Measurements from ENCODE around the gene ZNF605.

ZNF605 gene

DNA sequence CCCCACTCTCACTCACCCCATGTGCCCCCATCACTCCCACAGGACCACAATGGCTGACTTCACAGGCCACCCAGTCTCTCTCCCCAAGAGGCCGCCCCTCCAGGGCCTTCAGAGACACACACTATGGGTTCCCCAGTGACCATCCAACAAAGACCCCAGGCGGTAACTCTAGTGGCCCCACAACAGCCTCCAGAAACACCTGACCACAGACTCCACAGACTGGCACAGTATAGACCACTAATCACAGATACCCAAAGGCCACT is 3.0 kb downstream of the ZNF605 start:
- DNase-seq (ENCODE audit: low spot score), result no peak
- TF ChIP-seq, protein P1, sequence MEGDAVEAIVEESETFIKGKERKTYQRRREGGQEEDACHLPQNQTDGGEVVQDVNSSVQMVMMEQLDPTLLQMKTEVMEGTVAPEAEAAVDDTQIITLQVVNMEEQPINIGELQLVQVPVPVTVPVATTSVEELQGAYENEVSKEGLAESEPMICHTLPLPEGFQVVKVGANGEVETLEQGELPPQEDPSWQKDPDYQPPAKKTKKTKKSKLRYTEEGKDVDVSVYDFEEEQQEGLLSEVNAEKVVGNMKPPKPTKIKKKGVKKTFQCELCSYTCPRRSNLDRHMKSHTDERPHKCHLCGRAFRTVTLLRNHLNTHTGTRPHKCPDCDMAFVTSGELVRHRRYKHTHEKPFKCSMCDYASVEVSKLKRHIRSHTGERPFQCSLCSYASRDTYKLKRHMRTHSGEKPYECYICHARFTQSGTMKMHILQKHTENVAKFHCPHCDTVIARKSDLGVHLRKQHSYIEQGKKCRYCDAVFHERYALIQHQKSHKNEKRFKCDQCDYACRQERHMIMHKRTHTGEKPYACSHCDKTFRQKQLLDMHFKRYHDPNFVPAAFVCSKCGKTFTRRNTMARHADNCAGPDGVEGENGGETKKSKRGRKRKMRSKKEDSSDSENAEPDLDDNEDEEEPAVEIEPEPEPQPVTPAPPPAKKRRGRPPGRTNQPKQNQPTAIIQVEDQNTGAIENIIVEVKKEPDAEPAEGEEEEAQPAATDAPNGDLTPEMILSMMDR (IDR thresholded peaks at IDR 0.05; ENCODE audit: borderline replicate concordance, control extremely low read depth, extremely low read depth, insufficient read depth, missing control alignments), result no peak
- in situ Hi-C loops (cut with MboI; ENCODE audit: low sequenced_read_pairs, unreplicated experiment), result no loop called here

DNA sequence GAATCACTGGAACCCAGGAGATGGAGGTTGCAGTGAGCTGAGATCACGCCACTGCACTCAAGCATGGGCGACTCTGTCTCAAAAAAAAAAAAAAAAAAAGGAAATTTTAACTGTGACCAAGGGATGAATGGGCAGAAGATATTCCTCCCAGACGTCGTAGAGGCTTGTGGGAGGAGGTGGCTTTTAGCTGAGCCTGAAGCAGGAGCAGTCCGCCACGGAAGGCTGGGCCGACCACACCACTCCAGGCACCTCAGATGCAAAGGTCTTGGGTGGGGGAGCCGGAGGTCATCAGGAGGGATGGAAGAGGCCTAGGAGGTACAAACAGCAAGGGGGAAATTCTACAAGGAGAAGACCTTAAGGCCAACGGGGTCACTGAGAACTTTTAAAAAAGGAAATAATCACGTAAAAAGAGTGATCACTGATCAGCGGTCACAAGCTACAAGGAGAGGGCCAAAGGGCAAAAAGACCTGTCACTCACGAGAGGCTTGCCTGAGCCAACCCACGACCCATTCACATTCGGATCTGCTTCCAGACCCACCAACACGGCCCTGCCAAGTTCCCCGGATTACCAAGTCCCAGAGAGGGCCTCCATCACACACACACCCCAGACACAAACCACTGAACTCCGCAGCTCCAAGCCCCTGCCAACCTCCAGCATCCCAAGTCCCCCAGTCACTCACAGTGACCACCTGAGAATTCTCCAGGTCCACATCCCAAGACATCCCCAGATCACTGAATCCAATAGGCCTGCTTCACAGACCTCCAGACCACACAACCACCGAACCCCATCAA is 3.5 kb downstream of the ZNF605 start:
- in situ Hi-C loops (cut with MboI; ENCODE audit: low sequenced_read_pairs, unreplicated experiment), result no loop called here

DNA sequence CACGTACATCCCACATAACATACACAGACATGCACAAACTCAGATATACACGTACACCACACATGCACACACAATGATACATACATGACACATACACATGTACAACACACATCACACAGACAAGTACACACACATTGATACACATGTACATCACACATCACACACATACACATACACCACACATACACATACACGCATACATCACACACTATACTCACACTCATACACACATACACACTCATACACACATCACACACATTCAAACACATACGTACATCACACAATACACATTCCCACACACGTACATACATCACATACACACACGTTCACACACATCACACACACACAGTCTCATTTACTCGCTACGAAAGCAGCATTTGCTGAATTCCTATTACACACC is 4.5 kb downstream of the ZNF605 start:
- in situ Hi-C loops (cut with MboI; ENCODE audit: low sequenced_read_pairs, unreplicated experiment), result no loop called here
- DNase-seq (ENCODE audit: low spot score), result no peak
- TF ChIP-seq, protein P1 (IDR thresholded peaks at IDR 0.05; ENCODE audit: borderline replicate concordance, control extremely low read depth, extremely low read depth, insufficient read depth, missing control alignments), result no peak

More for the DNA sequence above, 3.5 kb downstream of the ZNF605 start:
- no peak for DNase-seq (ENCODE audit: low spot score)
- TF ChIP-seq, protein P1 (IDR thresholded peaks at IDR 0.05; ENCODE audit: borderline replicate concordance, control extremely low read depth, extremely low read depth, insufficient read depth, missing control alignments), result no peak

DNA sequence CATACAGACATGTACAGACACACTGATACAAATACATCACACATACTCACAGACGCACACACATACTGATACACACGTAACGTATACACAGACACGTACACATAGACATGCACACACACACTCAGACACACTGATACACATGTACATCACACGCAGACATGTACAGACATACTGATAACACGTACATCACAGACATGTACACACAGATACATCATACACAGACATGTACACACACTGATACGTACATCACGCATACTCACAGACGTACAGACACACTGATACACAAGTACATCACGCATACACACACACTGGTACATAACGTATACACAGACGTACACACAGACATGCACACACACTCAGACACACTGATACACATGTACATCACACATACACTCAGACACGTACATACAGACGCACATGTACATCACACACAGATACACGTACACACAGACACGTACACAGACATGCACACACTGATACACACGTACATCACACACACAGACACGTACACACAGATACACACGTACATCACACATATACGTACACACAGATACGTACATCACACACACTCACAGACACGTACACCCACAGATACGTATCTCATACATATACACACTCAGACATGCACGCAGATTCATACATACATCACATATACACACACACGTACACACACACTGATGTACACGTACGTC is 5.1 kb downstream of the ZNF605 start:
- in situ Hi-C loops (cut with MboI; ENCODE audit: low sequenced_read_pairs, unreplicated experiment), result no loop called here
- TF ChIP-seq, protein P1 (IDR thresholded peaks at IDR 0.05; ENCODE audit: borderline replicate concordance, control extremely low read depth, extremely low read depth, insufficient read depth, missing control alignments), result no peak
- no peak for DNase-seq (ENCODE audit: low spot score)

DNA sequence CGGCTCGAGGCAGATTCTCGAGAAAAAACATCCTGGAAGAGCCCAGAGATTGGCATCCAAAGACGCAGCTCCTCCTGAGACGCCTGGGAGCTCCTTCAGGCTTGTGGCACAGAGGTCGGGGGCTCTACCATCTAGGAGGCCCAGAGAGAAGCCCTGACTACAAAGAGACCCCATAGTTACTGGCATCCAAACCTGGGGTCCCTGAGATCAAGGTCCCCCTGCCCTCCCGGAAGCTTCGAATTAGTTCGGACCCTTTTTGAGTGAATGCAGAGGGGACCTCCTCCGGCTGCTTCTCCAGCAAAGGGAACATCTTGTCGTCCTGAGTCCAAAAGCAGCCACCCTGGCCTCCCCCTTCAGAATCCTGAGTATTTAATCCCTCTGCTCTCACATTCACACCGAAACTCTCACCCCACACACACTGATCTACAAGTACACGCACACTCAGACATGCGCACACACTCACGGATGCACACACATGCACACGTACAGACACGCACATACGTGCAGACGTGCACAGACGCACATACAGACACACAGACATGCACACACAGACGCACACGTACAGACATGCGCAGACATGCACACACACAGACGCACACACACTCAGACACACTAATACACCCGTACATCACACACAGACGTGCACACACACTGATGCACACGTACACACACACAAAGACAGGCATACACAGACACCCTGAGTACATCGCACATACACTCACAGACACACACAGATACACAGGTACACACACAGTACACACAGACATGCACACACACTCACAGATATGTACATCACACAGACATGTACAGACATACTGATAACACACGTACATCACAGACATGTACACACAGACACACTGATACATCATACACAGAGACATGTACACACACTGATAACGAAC is 5.9 kb downstream of the ZNF605 start:
- DNase-seq (ENCODE audit: low spot score), result no peak
- in situ Hi-C loops (cut with MboI; ENCODE audit: low sequenced_read_pairs, unreplicated experiment), result no loop called here

More for the DNA sequence above, 5.9 kb downstream of the ZNF605 start:
- TF ChIP-seq, protein P1 (IDR thresholded peaks at IDR 0.05; ENCODE audit: borderline replicate concordance, control extremely low read depth, extremely low read depth, insufficient read depth, missing control alignments), result no peak
